ENCODE results near the gene AGBL3. TPM values are rescaled to one million over a fixed set of nuclear protein-coding genes. Genes with fewer than 3 reads are reported as not detected.

AGBL3 gene
- total RNA-seq, 2 donors from 2014 or later = 0.47 to 0.98 TPM

- Histone ChIP-seq H3K27ac (no peak overlapping the region), H3K4me1 (no peaks in the 10 kb centered on the region), H3K4me3 (no peak overlapping the region), H3K27me3 (no peaks in the 10 kb centered on the region), H3K9ac (ENCODE audit: low read depth in 2 of 2, low read length in 2 of 2) (no peak overlapping the region), H3K9me3 (no peaks in the 10 kb centered on the region), H3K36me3 (no peaks in the 10 kb centered on the region)
- intact Hi-C loops (cut with DNase I) = loop anchor here (10.0 kb wide), 1 partner anchor 491 kb away; no protein-coding TSS in a partner anchor
- TF ChIP-seq CTCF (IDR thresholded peaks at IDR 0.05) = no peak
- DNase-seq = no peak
These were observed 189.6 kb downstream of the AGBL3 start for GRCh38 chr7:135175931-135176330.

- H3K4me1 ChIP-seq = no peaks in the 10 kb centered on the region
- H3K9me3 ChIP-seq = no peaks in the 10 kb centered on the region
- H3K9ac ChIP-seq (ENCODE audit: low read depth in 2 of 2, low read length in 2 of 2) = no peak overlapping the region
- intact Hi-C loops (cut with DNase I) = loop anchor here (10.0 kb wide), 1 partner anchor 492 kb away; no protein-coding TSS in a partner anchor
- no peak overlapping the region for H3K27ac ChIP-seq
- DNase-seq = no peak
- no peaks in the 10 kb centered on the region for H3K27me3 ChIP-seq
- no peaks in the 10 kb centered on the region for H3K36me3 ChIP-seq
- H3K4me3 ChIP-seq = no peak overlapping the region
- TF ChIP-seq CTCF (IDR thresholded peaks at IDR 0.05) = no peak
These were observed 190.9 kb downstream of the AGBL3 start for GRCh38 chr7:135177028-135177696.

GRCh38 chr7:135178364-135178763, 192.1 kb downstream of the AGBL3 start:
- TF ChIP-seq CTCF (IDR thresholded peaks at IDR 0.05) = no peak
- Histone ChIP-seq H3K4me1 (no peaks in the 10 kb centered on the region), H3K9me3 (no peaks in the 10 kb centered on the region), H3K27ac (no peak overlapping the region), H3K27me3 (no peaks in the 10 kb centered on the region), H3K9ac (ENCODE audit: low read depth in 2 of 2, low read length in 2 of 2) (no peak overlapping the region), H3K4me3 (no peak overlapping the region), H3K36me3 (no peaks in the 10 kb centered on the region)
- DNase-seq = no peak
- intact Hi-C loops (cut with DNase I) = loop anchor here (10.0 kb wide), 1 partner anchor 494 kb away; no protein-coding TSS in a partner anchor

GRCh38 chr7:135179321-135179925, 193.1 kb downstream of the AGBL3 start:
- Histone ChIP-seq H3K27ac (no peak overlapping the region), H3K4me1 (no peaks in the 10 kb centered on the region), H3K9me3 (no peaks in the 10 kb centered on the region), H3K4me3 (no peak overlapping the region), H3K36me3 (no peaks in the 10 kb centered on the region), H3K9ac (ENCODE audit: low read depth in 2 of 2, low read length in 2 of 2) (no peak overlapping the region), H3K27me3 (no peaks in the 10 kb centered on the region)
- intact Hi-C loops (cut with DNase I) = loop anchor here (10.0 kb wide), 1 partner anchor 495 kb away; no protein-coding TSS in a partner anchor
- TF ChIP-seq CTCF (IDR thresholded peaks at IDR 0.05) = no peak
- DNase-seq = no peak

DNA sequence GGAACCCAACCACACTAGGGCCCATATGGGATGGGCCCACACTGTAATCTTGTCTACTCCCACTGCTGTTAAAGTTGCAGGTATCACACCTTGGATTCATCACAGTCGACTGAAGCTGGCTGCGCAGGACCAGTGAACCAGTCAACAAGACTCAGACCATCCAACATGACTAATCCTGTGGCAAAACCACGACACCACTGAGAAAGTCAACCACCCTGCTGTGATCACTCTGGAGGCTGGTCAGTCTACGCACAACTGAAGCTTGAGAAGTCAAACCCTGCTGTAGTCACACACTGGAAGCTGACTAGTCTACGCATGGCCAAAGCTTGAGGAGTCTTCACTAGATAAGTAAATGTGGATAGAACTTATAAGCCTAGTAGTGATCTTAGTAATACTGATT, 193.8 kb downstream of the AGBL3 start:
- no peak overlapping the region for H3K9ac ChIP-seq (ENCODE audit: low read depth in 2 of 2, low read length in 2 of 2)
- H3K27me3 ChIP-seq = no peaks in the 10 kb centered on the region
- no peaks in the 10 kb centered on the region for H3K4me1 ChIP-seq
- H3K4me3 ChIP-seq = no peak overlapping the region
- DNase-seq = no peak
- H3K9me3 ChIP-seq = no peaks in the 10 kb centered on the region
- TF ChIP-seq CTCF (IDR thresholded peaks at IDR 0.05) = no peak
- H3K27ac ChIP-seq = no peak overlapping the region
- H3K36me3 ChIP-seq = no peaks in the 10 kb centered on the region
- intact Hi-C loops (cut with DNase I) = no loop called here

Measured in colonic mucosa (tissue), 4 donors.